ENCODE data around the gene ZNRF2. TPM values are rescaled to one million over a fixed set of nuclear protein-coding genes. Genes with fewer than 3 reads are reported as not detected.
A peak's percentile ranks its signal among the peaks of the same experiment; 100 is the strongest.
"Not testable (repeated sequence)": the region's sequence is repeated elsewhere in the genome, so short reads cannot be mapped to it uniquely, and the experiment has no call there.

The ZNRF2 gene
- total RNA-seq, 1 donor from 2014 or later: 8.7 TPM

DNA sequence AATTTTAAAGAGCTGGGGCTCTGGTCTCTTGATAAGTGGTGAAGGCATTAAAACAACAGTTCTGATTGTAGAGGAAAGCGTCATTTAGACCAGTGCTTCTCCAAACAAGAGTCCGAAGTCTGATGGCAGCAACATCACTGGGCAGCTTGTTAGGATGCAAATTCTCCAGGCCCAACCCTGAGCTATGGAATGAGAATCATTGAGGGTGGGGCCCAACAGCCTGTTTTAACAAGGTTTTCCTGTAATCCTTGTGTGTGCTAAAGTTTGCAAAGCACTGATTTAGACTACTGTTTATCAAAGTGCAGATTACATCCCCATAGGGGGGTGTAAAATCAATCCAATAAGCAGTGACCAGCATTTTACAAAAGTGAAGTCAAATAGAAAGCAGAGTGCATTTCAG is 2.6 kb upstream of the ZNRF2 start:
- intact Hi-C loops (cut with DNase I): loop anchor here (10.0 kb wide), 1 partner anchor 193 kb away; the partner anchor contains the start of gene NOD1
- ATAC-seq (no peak), DNase-seq (ENCODE audit: missing footprints) (no peak)

DNA sequence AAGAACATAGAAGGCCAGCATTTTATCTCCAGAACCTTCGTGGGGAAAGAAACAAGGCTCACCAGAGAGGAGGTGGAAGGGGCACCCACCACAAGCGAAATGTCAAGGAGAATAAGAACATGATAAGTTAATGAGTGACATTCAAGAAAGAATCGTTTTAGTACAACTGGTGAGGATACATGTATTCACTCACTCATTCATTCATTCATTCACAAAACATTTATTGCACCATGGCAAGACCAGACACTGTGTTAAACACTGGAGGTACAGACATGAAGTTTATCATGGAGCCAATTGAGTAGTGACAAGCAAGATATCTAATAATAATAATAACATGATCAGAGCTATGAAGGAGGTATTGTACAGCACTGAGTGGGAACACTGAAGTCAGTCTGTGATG is 1.7 kb upstream of the ZNRF2 start:
- intact Hi-C loops (cut with DNase I): loop anchor here (10.0 kb wide), 1 partner anchor 192 kb away; the partner anchor contains the start of gene NOD1
- no peak for ATAC-seq
- DNase-seq (ENCODE audit: missing footprints): no peak

DNA sequence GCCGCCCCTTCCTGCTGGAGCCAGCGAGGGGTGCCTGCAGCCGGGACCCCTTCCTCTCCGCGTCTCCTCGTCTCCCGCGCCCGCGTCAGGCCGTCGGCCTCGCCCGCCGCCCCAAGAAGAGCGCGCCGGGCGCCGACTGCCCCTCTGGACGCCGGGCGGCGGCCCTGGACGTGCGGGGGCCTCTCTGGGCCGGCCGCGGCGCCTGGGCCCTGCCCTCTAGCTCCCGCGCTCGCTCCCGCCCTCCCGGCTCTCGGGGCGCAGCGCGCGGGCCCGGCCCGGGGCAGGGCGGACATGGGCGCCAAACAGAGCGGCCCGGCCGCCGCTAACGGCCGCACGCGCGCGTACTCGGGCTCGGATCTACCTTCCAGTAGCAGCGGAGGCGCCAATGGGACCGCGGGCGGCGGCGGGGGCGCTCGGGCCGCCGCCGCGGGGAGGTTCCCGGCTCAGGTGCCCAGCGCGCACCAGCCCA is 704 bp downstream of the ZNRF2 start:
- DNase-seq (ENCODE audit: missing footprints) (peak; percentile 77), ATAC-seq (peak; percentile 6)
- intact Hi-C loops (cut with DNase I): loop anchor here (10.0 kb wide), 1 partner anchor 190 kb away; the partner anchor contains the start of gene NOD1

DNA sequence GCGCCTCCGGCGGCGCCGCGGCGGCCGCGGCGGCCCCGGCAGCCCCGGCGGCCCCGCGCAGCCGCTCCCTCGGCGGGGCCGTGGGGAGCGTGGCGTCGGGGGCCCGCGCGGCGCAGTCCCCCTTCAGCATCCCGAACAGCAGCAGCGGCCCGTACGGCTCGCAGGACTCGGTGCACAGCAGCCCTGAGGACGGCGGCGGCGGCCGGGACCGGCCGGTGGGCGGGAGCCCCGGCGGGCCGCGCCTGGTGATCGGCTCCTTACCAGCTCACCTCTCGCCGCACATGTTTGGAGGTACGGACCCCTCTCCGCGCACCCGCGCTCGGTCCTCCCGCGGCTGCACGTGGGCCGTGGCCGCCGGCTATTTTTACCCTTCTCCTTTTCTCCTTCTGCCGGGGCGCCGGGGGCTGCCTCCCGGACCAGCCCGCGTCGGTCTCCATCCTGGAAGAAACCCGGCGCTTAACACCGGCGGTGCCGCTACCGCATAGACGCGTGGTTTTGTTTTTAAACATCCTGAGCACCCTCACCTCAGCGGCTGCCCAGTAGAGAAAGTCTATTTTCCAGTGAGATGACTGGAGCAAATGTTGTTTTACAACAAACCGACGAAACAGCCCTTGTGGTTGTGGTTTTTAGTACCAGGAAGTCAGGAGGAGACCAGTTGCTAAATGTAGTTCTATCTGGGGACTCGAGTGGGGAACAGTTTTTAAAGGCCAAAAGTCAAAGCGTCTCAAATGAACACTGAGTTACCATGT is 1.3 kb downstream of the ZNRF2 start:
- intact Hi-C loops (cut with DNase I): loop anchor here (10.0 kb wide), 1 partner anchor 189 kb away; the partner anchor contains the start of gene NOD1
- ATAC-seq (no peak), DNase-seq (ENCODE audit: missing footprints) (peak; percentile 74)

DNA sequence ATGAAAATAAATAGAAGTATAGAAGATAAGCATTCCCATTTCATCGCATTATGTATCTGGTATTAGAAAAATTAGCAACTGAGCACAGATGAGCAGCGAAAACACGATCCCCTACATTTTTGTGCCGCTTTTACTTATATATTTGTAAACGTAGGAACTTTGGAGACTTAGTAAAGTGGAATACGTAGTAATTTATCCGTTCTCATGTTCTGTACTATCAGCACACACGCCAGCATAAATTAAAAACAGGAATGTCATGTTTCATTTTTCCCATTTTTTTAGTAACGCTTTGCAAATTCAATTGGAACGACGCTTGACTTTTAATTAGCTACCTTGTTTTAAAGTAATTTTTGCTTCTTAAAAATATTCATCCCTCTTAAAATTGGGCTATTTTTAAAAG is 2.4 kb downstream of the ZNRF2 start:
- ATAC-seq (no peak), DNase-seq (ENCODE audit: missing footprints) (no peak)
- intact Hi-C loops (cut with DNase I): loop anchor here (10.0 kb wide), 1 partner anchor 188 kb away; the partner anchor contains the start of gene NOD1

DNA sequence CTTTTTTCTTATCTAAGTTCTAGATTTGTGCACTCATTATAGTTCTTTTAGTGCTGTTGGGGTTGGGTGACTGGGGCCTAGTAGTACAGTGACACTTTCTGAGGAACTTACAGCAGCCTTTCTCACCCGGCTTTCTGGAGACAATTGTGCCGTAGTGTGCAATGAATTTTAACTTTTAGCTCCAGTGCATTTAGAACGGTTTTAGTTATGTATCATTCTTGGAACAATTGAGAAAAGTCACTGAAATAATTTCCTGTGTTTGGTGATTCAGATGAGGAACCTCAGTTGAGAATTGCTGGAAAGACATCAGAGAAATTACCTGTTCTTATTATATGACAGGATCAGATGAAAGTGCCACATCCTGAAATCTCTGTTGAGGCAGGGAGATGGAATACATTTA is 3.2 kb downstream of the ZNRF2 start:
- DNase-seq (ENCODE audit: missing footprints); ATAC-seq: not testable (repeated sequence)
- intact Hi-C loops (cut with DNase I): loop anchor here (10.0 kb wide), 1 partner anchor 187 kb away; the partner anchor contains the start of gene NOD1

DNA sequence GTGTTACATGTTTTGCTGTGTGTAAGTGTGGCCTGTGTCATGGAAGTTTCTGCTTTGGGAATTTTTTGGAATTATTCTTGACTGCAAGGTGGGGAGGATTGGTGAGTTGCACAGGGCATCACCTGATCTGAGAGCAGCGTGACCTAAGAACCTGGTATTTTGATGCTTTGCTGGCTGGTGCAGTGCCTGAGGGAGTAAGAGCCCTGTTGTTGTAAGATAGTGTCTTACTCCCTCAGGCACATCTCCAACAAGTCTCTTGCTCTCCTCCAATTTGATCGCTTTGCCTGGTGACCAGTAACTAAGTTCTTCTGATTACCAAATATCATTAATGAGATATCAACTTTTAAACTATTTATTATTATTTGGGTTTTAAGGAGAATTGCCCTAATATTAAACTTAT is 5.2 kb downstream of the ZNRF2 start:
- not testable (repeated sequence) for DNase-seq (ENCODE audit: missing footprints); ATAC-seq
- intact Hi-C loops (cut with DNase I): loop anchor here (10.0 kb wide), 1 partner anchor 185 kb away; the partner anchor contains the start of gene NOD1

DNA sequence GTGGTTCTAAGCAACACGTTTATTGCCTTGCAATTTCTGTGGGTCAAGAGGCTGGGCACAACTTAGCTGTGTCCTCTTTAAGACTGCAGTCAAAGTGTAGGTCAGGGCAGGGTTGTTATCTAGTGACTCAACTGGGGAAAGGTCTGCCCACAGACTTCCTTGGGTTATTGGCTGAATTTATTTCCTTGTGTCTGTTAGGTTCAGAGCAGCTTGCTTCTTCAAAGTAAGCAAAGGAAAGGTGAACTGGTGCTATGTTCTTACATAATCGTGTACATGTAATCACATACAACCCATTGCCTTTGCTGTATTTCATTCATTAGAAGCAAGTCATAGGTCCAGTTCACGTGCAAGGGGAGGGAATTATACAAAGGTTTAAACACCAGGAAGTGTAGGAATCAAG is 5.9 kb downstream of the ZNRF2 start:
- intact Hi-C loops (cut with DNase I); ATAC-seq; DNase-seq (ENCODE audit: missing footprints): not testable (repeated sequence)

DNA sequence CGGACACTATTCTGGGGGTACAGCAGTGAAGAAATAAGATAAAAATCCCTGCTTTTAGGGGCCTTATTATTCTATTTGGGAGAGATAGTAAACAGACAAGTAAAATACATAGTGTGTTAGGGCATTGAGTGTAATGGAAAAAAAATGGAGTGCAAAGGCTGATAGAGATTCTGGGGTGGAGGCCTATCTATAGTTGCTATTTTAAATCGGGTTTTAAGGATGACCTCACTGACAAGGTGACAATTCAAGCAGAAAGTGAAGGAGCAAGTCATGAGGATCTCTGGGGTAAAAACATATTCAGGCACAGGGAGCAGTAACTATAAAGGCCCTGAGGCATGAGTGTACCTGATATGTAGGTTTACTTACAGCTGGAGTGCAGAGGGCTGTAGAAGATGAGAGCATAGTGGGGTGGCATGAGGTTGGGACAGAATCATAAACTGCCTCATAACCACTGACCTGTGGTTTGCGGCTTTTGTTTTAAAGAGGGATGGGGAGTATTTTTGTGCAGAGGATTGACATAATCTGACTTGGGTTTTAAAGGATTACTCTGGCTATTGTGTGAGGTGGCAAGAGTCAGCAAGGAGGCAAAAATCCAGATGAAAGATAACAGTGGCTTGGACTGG is 8.1 kb downstream of the ZNRF2 start:
- intact Hi-C loops (cut with DNase I); ATAC-seq; DNase-seq (ENCODE audit: missing footprints): not testable (repeated sequence)

DNA sequence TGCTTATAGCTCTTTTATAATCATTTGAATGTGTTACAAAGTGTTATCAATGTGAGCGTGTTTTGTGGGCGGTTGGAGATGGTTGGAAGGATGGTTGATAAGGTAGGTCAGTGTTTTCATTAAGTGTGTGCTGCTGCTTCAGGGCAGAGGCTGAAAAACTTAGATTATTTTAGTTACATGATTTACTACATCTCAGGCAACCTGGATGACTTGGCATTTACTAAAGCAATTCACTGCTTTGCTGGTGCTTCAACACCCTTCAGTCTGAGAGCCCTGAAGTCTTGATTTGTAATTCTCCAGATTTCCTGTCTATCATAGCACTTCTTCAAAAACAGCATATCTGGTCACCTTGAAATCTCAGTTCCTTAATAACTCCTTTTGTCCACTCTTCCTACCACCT is 11.9 kb downstream of the ZNRF2 start:
- ATAC-seq; intact Hi-C loops (cut with DNase I); DNase-seq (ENCODE audit: missing footprints): not testable (repeated sequence)

DNA sequence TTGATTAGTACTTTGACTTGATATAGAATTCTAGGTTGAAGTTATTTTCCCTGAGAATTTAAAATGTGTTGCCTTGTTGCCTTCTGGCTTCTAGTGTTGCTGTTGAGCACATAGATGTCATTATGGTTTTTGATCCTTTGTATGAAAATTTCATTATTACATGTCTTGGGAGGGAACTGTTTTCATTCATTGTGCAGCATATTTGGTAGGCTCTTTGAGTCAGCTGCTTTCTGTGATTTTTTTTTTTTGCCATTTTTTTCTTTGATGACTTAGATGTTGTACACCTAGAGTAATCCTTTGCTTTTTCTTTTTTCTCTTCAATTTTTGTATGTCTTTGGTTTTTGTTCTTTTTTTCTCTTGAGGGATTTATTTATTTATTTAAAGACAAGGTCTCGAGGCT is 13.1 kb downstream of the ZNRF2 start:
- ATAC-seq; intact Hi-C loops (cut with DNase I); DNase-seq (ENCODE audit: missing footprints): not testable (repeated sequence)

DNA sequence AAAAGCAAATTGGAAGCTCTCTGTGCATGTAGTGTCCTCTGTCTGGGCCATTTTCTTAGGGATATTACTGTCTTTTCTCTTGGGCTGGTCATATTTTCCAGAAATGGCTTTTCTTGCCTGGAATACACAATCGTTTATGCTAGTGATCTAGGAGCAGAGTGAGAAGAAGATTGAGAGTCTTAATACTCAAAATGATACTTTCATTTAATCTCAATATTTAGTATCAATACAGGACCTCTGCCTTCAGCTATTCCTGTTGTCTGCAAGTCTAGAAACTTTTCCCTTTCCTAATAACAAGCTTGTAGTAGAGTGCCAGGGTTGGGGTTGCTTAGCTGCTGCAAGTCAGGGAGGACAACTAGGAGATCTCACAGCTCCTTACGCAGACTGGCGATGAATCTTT is 14.0 kb downstream of the ZNRF2 start:
- DNase-seq (ENCODE audit: missing footprints); intact Hi-C loops (cut with DNase I); ATAC-seq: not testable (repeated sequence)

DNA sequence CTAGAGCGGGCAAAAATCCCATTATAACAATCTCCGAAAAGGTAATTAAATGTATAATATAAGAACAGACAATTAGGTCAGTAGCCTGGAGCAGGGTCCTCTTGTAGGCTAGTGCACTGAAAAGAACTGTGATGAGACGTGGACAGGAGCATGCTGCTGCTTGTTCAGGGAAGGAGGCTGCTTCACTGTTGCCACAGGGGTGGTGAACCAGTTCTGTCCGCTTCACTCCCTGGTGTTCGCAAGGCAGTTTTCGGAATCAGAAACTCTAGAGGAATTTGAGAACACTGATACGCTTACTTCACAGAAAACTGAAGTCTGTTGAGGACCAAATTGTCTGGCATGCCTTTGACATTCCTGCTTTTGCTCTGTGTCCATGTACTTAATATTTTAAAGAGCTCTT is 17.4 kb downstream of the ZNRF2 start:
- DNase-seq (ENCODE audit: missing footprints) (no peak), ATAC-seq (no peak)
- intact Hi-C loops (cut with DNase I): no loop called here

DNA sequence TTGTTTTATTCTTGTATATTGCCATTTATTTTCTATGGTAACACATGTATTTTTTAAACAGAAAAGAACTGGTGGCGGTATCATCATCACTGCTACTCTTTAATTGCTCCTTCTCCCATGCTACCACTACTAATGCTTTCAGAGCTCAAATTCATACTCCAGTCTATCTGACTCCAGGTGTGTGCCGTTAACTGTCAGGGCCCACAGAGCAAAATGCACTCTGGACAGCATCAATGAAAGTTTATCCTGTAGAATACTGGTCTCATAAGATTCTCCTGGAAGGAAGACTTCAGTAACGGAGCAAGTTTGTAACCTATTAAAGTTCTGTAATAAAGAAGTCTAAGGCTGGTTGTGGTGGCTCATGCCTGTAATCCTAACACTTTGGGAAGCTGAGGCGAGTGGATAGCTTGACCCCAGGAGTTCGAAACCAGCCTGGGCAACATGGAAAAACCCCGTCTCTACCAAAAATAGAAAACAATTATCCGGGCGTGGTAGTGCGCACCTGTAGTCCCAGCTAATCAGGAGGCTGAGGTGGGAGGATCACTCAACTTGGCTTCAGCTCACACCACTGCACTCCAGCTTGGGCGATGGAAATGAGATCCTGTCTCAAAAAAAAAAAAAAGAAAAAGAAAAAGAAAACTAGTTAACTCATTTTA is 18.4 kb downstream of the ZNRF2 start:
- DNase-seq (ENCODE audit: missing footprints) (no peak), ATAC-seq (no peak)
- intact Hi-C loops (cut with DNase I): no loop called here

DNA sequence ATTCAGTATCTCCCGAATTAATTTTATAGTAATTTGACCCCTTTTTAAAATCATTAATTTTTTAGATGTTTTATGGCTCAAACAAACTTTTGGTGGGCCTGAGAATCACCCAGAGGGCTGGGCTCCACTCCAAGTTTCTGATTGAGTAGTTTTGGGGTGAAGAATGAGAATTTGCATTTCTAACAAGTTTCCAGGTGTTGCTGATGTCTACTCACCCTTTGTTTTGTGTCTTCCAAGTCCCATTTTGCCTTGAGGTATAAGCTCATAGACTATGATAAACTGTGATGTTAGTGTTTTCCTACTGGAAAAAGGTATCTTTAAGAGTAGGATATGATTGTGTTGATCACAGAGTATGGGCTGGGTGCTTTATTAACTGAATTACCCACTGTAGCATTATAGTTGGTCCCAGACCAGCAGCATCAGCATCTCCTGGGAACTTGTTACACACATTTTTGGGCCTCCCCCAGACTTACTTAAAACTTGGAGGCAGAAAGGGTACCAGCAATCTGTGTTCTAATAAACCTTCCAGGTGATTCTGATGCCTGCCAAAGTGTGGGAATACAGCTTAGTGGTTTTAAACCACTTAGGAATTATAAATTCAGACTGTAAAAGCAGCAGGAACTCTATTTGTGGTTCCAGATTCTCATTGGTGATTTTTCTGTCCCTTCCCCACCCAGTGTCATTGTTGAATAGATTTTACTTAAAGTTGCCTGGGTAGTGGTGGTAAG is 19.1 kb downstream of the ZNRF2 start:
- intact Hi-C loops (cut with DNase I): no loop called here
- DNase-seq (ENCODE audit: missing footprints): no peak
- ATAC-seq: no peak

DNA sequence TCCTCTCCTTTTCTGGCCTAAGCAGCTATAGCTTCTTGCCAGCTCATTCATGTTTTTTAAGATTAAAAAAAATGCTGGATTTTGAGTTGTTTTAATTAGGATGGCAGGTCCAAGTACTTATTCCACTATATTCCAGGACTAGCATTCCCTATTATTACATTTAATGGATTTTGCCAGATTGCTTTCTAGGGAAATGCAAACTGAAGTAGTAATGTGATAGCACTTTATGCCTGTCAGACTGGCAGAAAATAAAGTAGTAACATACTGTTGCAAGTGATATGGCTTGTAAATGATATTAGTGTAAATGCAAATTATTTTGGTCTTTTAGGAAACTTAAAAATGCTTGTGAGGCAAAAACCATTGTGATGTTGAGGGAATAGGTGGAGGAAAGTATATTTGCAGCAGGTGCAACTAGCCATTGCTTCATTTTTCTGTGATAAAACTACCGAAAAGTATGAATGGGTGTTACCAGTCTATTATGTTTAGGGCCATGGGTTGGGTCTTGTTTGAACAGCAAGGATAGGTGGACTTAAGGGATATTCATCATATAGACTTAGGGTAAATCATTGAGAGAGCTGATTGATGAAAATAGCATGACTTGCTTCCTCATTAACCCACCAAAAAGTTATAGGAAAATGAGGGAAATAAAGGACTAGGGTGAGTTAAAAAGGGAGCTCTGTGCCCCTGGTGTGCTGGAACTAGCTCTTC is 19.9 kb downstream of the ZNRF2 start:
- ATAC-seq (no peak), DNase-seq (ENCODE audit: missing footprints) (no peak)
- intact Hi-C loops (cut with DNase I): no loop called here

DNA sequence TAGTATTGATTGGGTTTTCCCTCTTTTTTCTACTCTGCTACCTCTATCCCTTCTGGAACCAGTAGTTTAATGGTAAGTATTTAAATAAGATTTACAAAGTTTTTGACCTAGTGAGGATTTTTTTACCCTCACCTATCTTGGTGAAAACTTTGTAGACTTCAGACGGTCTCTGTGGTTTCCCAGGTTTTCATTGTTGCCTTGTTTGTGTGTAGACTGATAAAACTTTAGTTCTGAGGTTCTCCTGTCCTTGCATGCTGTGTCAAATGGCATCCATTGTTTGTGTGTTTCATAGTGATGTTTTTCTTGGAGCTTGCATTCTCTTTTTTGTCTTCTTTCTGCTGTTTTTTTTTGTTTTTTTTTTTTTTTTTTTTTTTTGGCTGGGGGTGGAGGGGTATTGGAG is 22.6 kb downstream of the ZNRF2 start:
- DNase-seq (ENCODE audit: missing footprints) (no peak), ATAC-seq (no peak)
- intact Hi-C loops (cut with DNase I): no loop called here

DNA sequence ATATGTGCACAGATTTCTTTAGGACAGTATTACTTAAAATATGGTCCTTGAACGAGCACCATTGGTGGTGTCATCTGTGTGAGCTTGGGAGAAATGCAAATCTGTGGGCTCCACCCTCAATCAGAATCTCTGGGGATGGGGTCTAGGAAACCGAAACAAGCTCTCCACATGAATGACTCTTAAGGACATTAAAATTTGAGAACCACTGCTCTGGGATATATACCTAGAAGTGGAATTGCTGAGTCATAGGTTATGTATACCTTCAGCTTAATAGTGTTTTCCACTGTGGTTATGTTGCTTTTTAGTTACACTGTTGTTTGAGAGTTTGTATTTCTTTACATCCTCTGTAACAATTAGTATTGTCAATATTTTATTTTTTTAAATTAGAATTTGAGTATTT is 24.0 kb downstream of the ZNRF2 start:
- no peak for DNase-seq (ENCODE audit: missing footprints)
- intact Hi-C loops (cut with DNase I): no loop called here
- no peak for ATAC-seq
